H1 (cell line): ENCODE results near the gene TTYH2. TPM values are rescaled to one million over a fixed set of nuclear protein-coding genes. Genes with fewer than 3 reads are reported as not detected.
A peak's percentile ranks its signal among the peaks of the same experiment; 100 is the strongest.

ENCODE experiments used
- CEBPB ChIP-seq: IDR thresholded peaks from 2 replicates; pipeline ENCODE4 v1.6.1; 2012; ENCODE audit warnings: low read depth, low read length
- polyA plus RNA-seq, 7 experiments: library from polyadenylated mRNA; depleted of rRNA in 3 of 7; stranded (reverse) in 5 of 7; unstranded in 2 of 7; fragments of >200 nt in 5 of 7; fragments of 200-250 nt in 2 of 7; gene quantifications; 1 replicate in 5 of 7; 2 replicates in 1 of 7; 4 replicates in 1 of 7; pipeline versions ENCODE4 v1.2.1 to v1.2.3, GENCODE V29; 2011 to 2013; ENCODE audit warnings: missing spikeins in 2 of 7, mixed read lengths in 2 of 7
- total RNA-seq: library from RNA; stranded (reverse); fragmentation: NEBNext Ultra II Directional; extraction: Animal tissue kit (Norgen Biotek cat#: 25700); gene quantifications from 2 replicates; pipeline ENCODE4 v1.2.1, GENCODE V29; 2021
- TF ChIP-seq, protein P1 (sequence below): IDR thresholded peaks from 2 replicates; pipeline ENCODE4 v1.6.1; 2012; ENCODE audit warnings: low read length, inconsistent platforms

The TTYH2 gene
- total and polyA plus RNA-seq, 2 of the 8 experiments (the other 6 are each of a cell fraction or from before 2014, with no cell fraction given) = 3.2 to 9.2 TPM

DNA sequence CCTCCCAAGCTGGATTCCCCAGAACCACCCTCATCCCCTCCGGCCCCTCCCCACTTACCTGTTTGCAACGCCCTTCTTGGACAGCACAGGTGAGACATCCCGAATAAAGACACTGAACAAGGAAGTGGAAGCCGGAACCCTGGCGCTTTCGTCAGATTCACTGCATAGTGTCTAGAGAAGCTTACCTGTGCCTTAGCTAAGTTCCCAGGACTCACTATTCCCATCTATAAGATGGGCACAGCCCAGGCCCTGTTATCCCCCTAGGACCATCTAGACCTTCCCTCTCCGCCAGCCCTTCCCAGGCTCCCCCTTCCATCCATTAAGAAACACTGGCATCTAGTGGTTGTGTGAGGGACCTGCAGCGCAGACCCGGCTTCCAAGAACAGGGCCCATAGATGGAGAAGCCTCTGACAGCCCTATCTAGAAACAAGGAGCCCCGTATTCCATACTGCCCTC lies 36.8 kb upstream of the TTYH2 start (continued):
- TF ChIP-seq, protein P1, sequence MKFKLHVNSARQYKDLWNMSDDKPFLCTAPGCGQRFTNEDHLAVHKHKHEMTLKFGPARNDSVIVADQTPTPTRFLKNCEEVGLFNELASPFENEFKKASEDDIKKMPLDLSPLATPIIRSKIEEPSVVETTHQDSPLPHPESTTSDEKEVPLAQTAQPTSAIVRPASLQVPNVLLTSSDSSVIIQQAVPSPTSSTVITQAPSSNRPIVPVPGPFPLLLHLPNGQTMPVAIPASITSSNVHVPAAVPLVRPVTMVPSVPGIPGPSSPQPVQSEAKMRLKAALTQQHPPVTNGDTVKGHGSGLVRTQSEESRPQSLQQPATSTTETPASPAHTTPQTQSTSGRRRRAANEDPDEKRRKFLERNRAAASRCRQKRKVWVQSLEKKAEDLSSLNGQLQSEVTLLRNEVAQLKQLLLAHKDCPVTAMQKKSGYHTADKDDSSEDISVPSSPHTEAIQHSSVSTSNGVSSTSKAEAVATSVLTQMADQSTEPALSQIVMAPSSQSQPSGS = 0 out of 2 replicates have a peak, but pooled peaks have one; percentile 29
- TF ChIP-seq CEBPB = no peak
